PC-3 (cell line): ENCODE data around the gene TNFRSF4. TPM values are rescaled to one million over a fixed set of nuclear protein-coding genes. Genes with fewer than 3 reads are reported as not detected.

Experiments
- ATAC-seq: fragments of 200-7000 bp; cut with Tn5 transposase; 2 replicates; pipeline ENCODE4 v1.9.1; 2020; ENCODE audit warnings: mild to moderate bottlenecking, moderate library complexity
- BruUV-seq: library from RNA; stranded (reverse); fragments of 400-500 nt; replicated peaks from 2 replicates; lab custom pipeline; 2021; lab: Mats Ljungman, UMichigan
- CTCF ChIA-PET: fragments of 300-600 bp; sonication (Branson Sonifier 250); formaldehyde crosslinking; loops from one replicate; lab custom pipeline; 2022; ENCODE audit warnings: antibody characterized with exemption; lab: Charles Lee
- POLR2A ChIA-PET: fragments of 300-600 bp; sonication (Branson Sonifier 250); formaldehyde crosslinking; loops from one replicate; lab custom pipeline; 2022; ENCODE audit warnings: antibody characterized with exemption; ENCODE audit not compliant: unreplicated experiment; lab: Charles Lee
- DNase-seq: peaks from one replicate; pipeline ENCODE4 v3.0.0-alpha.2; 2015
- H2AFZ ChIP-seq: fragments of 300-600 bp; sonication (generic); 2 replicates; pipeline ENCODE4 v1.6.0; 2016; ENCODE audit warnings: antibody characterized with exemption, low read length
- H3F3A ChIP-seq: fragments of 300-600 bp; sonication (generic); one replicate; pipeline ENCODE4 v1.6.0; 2017; ENCODE audit warnings: antibody characterized with exemption, low read length, control low read depth, mild to moderate bottlenecking; ENCODE audit not compliant: unreplicated experiment
- H3K27ac ChIP-seq: fragments of 300-600 bp; sonication (generic); 2 replicates; pipeline ENCODE4 v1.5.1; 2016; ENCODE audit warnings: mild to moderate bottlenecking, low read length
- H3K27me3 ChIP-seq: fragments of 300-600 bp; sonication (generic); 2 replicates; pipeline ENCODE4 v1.6.1; 2016; ENCODE audit warnings: low read length, mixed read lengths
- H3K36me3 ChIP-seq: fragments of 300-600 bp; sonication (generic); 2 replicates; pipeline ENCODE4 v1.6.1; 2016; ENCODE audit warnings: low read depth, mixed run types, low read length, mixed read lengths
- H3K4me1 ChIP-seq: fragments of 300-600 bp; sonication (generic); 2 replicates; pipeline ENCODE4 v1.5.1; 2016; ENCODE audit warnings: low read length; ENCODE audit not compliant: insufficient read depth
- H3K4me2 ChIP-seq: fragments of 300-600 bp; sonication (generic); 2 replicates; pipeline ENCODE4 v1.6.0; 2016; ENCODE audit warnings: low read length
- H3K4me3 ChIP-seq: fragments of 300-600 bp; sonication (generic); 2 replicates; pipeline ENCODE4 v1.5.1; 2016; ENCODE audit warnings: mild to moderate bottlenecking, low read length, mixed read lengths
- H3K79me2 ChIP-seq: fragments of 300-600 bp; sonication (generic); 2 replicates; pipeline ENCODE4 v1.6.1; 2017; ENCODE audit warnings: low read length, mixed read lengths
- H3K9ac ChIP-seq: fragments of 300-600 bp; sonication (generic); 2 replicates; pipeline ENCODE4 v1.6.0; 2016; ENCODE audit warnings: mild to moderate bottlenecking, low read length
- H3K9me2 ChIP-seq: fragments of 300-600 bp; sonication (generic); replicated peaks from 2 replicates; pipeline ENCODE4 v1.6.1; 2016; ENCODE audit warnings: mixed run types, low read length, mixed read lengths
- H3K9me3 ChIP-seq: fragments of 300-600 bp; sonication (generic); 2 replicates; pipeline ENCODE4 v1.6.1; 2016; ENCODE audit warnings: low read length, mixed read lengths
- H4K20me1 ChIP-seq: fragments of 300-600 bp; sonication (generic); 2 replicates; pipeline ENCODE4 v1.6.1; 2016; ENCODE audit warnings: low read length, mixed read lengths
- CTCF ChIP-seq: fragments of 300-600 bp; sonication (generic); conservative IDR thresholded peaks from 2 replicates; pipeline ENCODE4 v1.5.1; 2017; ENCODE audit warnings: antibody characterized with exemption, low read depth, mild to moderate bottlenecking, low read length
- EZH2 ChIP-seq: fragments of 300-600 bp; sonication (generic); IDR thresholded peaks from one replicate; pipeline ENCODE4 v1.6.1; 2017; ENCODE audit warnings: antibody characterized with exemption, mild to moderate bottlenecking, low read length; ENCODE audit not compliant: unreplicated experiment
- EZH2phosphoT487 ChIP-seq: fragments of 300-600 bp; sonication (generic); IDR thresholded peaks from 2 replicates; pipeline ENCODE4 v1.6.1; 2018; ENCODE audit warnings: mild to moderate bottlenecking, antibody characterized with exemption, low read length, borderline replicate concordance
- intact Hi-C: fragments of 100-400 bp; cut with micrococcal nuclease; formaldehyde crosslinking; loops from 2 replicates; pipeline ENCODE4 v1.9.0; 2023
- total RNA-seq: library from RNA; depleted of rRNA; stranded (reverse); fragments of >200 nt; gene quantifications from 2 replicates; pipeline ENCODE4 v1.2.3, GENCODE V29; 2014

TNFRSF4 gene
- total RNA-seq, 1 experiment from 2014 or later: 0.11 TPM

DNA sequence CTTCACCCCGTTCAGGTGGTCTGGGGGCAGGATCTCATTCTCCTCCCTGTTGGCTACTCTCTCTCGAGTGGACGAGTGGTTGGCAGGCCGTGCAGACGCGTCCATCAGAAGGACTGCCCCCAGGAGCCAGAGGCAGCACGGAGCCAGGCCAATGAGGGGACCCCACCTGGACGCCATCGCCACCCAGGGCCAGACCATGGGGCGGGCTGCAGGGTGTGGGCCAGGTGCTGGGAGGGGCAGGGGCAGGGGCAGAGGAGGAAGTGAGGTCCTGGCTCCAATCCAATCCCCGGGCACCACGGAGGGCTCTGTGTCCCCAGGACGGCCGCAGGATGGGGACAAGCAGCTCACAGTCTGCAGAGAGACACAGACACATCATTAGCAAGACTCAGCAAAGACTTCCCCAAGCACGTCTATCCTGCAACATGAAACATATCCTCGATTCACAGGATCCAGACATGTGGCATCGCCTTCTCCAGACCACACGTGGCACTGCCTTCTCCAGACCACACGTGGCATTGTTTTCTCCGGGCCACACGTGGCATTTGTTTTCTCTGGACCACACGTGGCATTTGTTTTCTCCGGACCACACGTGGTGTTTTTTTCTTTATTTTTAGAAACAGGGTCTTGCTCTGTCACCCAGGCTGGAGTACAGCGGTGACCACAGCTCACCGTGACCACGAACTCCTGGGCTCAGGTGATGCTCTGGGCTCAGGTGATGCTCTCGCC is 14.8 kb upstream of the TNFRSF4 start:
- H3K36me3 ChIP-seq: peaks cover 35% of the 10 kb centered on the region
- POLR2A ChIA-PET: no interaction called here
- H3K9ac ChIP-seq: no peak overlapping the region
- no peak overlapping the region for H3K27ac ChIP-seq
- no peaks in the 10 kb centered on the region for H3K27me3 ChIP-seq
- no peak overlapping the region for H3K4me3 ChIP-seq
- ATAC-seq (no peak), DNase-seq (no peak)
- no peaks in the 10 kb centered on the region for H3K9me3 ChIP-seq
- no peak overlapping the region for H2AFZ ChIP-seq
- peaks cover 18% of the 10 kb centered on the region for H4K20me1 ChIP-seq
- no TSS peak for BruUV-seq
- intact Hi-C loops: no loop called here
- CTCF ChIA-PET: no interaction called here
- H3F3A ChIP-seq: no peaks in the 10 kb centered on the region
- H3K9me2 ChIP-seq: no peaks in the 10 kb centered on the region
- H3K4me2 ChIP-seq: no peak overlapping the region
- H3K79me2 ChIP-seq: peaks cover 86% of the 10 kb centered on the region
- H3K4me1 ChIP-seq: peaks cover 21% of the 10 kb centered on the region
- TF ChIP-seq EZH2: no peak
- TF ChIP-seq EZH2phosphoT487: no peak
- no peak for TF ChIP-seq CTCF

DNA sequence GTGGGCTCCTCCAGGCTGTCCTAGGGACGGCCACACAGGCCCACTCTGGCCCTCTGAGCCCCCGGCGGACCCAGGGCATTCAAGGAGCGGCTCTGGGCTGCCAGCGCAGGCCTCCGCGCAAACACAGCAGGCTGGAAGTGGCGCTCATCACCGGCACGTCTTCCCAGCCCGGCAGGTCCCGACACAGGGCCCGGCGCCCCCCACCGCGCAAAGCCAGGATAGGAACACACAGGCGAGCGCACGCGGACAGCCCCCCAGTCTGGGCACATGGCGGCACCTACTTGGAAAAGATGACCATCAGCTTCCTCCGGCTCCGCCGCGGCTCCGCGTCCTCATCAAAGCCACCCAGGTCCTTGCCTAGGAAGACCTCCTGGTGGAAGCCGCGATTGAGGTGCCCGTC is 14.2 kb upstream of the TNFRSF4 start:
- Histone ChIP-seq H3F3A (no peaks in the 10 kb centered on the region), H3K79me2 (peaks cover 81% of the 10 kb centered on the region), H3K27ac (no peak overlapping the region), H3K4me1 (peaks cover 15% of the 10 kb centered on the region), H4K20me1 (peaks cover 18% of the 10 kb centered on the region), H3K4me2 (no peak overlapping the region), H3K36me3 (peaks cover 38% of the 10 kb centered on the region), H3K27me3 (no peaks in the 10 kb centered on the region), H2AFZ (no peak overlapping the region), H3K4me3 (no peak overlapping the region), H3K9me3 (no peaks in the 10 kb centered on the region), H3K9ac (no peak overlapping the region), H3K9me2 (no peaks in the 10 kb centered on the region)
- DNase-seq (no peak), ATAC-seq (no peak)
- TF ChIP-seq EZH2phosphoT487 (no peak), EZH2 (no peak), CTCF (no peak)
- CTCF ChIA-PET: no interaction called here
- BruUV-seq: no TSS peak
- intact Hi-C loops: no loop called here
- POLR2A ChIA-PET: no interaction called here

GRCh38 chr1:1227386-1227785 is 13.4 kb upstream of the TNFRSF4 start:
- DNase-seq: no peak

More at GRCh38 chr1:1227386-1227785, 13.4 kb upstream of the TNFRSF4 start:
- no TSS peak for BruUV-seq
- peaks cover 46% of the 10 kb centered on the region for H3K36me3 ChIP-seq
- H3K27ac ChIP-seq: no peak overlapping the region
- no peak overlapping the region for H3K4me2 ChIP-seq
- intact Hi-C loops: no loop called here
- H3K27me3 ChIP-seq: no peaks in the 10 kb centered on the region
- H3K9ac ChIP-seq: no peak overlapping the region
- TF ChIP-seq EZH2phosphoT487: no peak
- TF ChIP-seq EZH2: no peak
- TF ChIP-seq CTCF: no peak
- H3F3A ChIP-seq: no peaks in the 10 kb centered on the region
- no peak overlapping the region for H3K4me3 ChIP-seq
- H2AFZ ChIP-seq: no peak overlapping the region
- peaks cover 10% of the 10 kb centered on the region for H3K4me1 ChIP-seq
- H4K20me1 ChIP-seq: peaks cover 18% of the 10 kb centered on the region
- no peak for ATAC-seq
- ChIA-PET POLR2A (no interaction called here), CTCF (no interaction called here)
- peaks cover 73% of the 10 kb centered on the region for H3K79me2 ChIP-seq
- no peaks in the 10 kb centered on the region for H3K9me3 ChIP-seq
- H3K9me2 ChIP-seq: no peaks in the 10 kb centered on the region
